Stimulated activated CD4-positive, alpha-beta T cell treated with anti-CD3 and anti-CD28 coated beads, TNF-alpha, amount 100 ng/mL, for 4 hours (primary cell): ENCODE results near the gene TAF4B.
"Not testable (repeated sequence)": the region's sequence is repeated elsewhere in the genome, so short reads cannot be mapped to it uniquely, and the experiment has no call there.

Source experiments
- DNase-seq, 3 experiments: peaks; one replicate each; pipeline ENCODE4 v3.0.0-alpha.2; 2020; ENCODE audit warnings: low read depth in 3 of 3

TAF4B gene

GRCh38 chr18:26226229-26227050, at the start of gene TAF4B:
TAF4B (plus strand) TSS chr18:26226445; CDS start chr18:26226934, 489 bp downstream.
- DNase-seq, result peak; percentile 94 to 95 (median 94)

- DNase-seq, result no peak
Observed at GRCh38 chr18:26181343-26181826, 44.9 kb upstream of the TAF4B start.

- no peak for DNase-seq
Observed at GRCh38 chr18:26183395-26184112, 42.7 kb upstream of the TAF4B start.

- no peak for DNase-seq
Observed at GRCh38 chr18:26185267-26185666, 41.0 kb upstream of the TAF4B start.

- DNase-seq, result peak in 2 of 3 experiments; percentile 6 to 13
Observed at GRCh38 chr18:26190506-26190905, 35.7 kb upstream of the TAF4B start.

GRCh38 chr18:26192233-26192632, 34.0 kb upstream of the TAF4B start:
- no peak for DNase-seq

- DNase-seq, result no peak
Observed at GRCh38 chr18:26196605-26197004, 29.6 kb upstream of the TAF4B start.

GRCh38 chr18:26202001-26202400, 24.2 kb upstream of the TAF4B start:
- DNase-seq, result not testable (repeated sequence)

- DNase-seq, result no peak
Observed at GRCh38 chr18:26205318-26205717, 20.9 kb upstream of the TAF4B start.

- no peak for DNase-seq
Observed at GRCh38 chr18:26206488-26206887, 19.8 kb upstream of the TAF4B start.

- no peak for DNase-seq
Observed at GRCh38 chr18:26207937-26208336, 18.3 kb upstream of the TAF4B start.

- no peak for DNase-seq
Observed at GRCh38 chr18:26208977-26209376, 17.3 kb upstream of the TAF4B start.

GRCh38 chr18:26210147-26210546, 16.1 kb upstream of the TAF4B start:
- no peak for DNase-seq

GRCh38 chr18:26215247-26215970, 10.8 kb upstream of the TAF4B start:
- peak in 1 of 3 experiments; percentile 27 for DNase-seq

GRCh38 chr18:26225022-26225693, 1.1 kb upstream of the TAF4B start:
- DNase-seq, result no peak

- DNase-seq, result no peak
Observed at GRCh38 chr18:26225915-26226228, 373 bp upstream of the TAF4B start.

GRCh38 chr18:26227051-26227670, 916 bp downstream of the TAF4B start:
- DNase-seq, result no peak

GRCh38 chr18:26228562-26229260, 2.5 kb downstream of the TAF4B start:
- no peak for DNase-seq

- no peak for DNase-seq
Observed at GRCh38 chr18:26230497-26230896, 4.3 kb downstream of the TAF4B start.

GRCh38 chr18:26233208-26233607, 7.0 kb downstream of the TAF4B start:
- no peak for DNase-seq

GRCh38 chr18:26237363-26237762, 11.1 kb downstream of the TAF4B start:
- DNase-seq, result not testable (repeated sequence)
